Superior temporal gyrus (tissue), 1 donor: Measurements from ENCODE around the gene DNASE1.
"Not testable (repeated sequence)": the region's sequence is repeated elsewhere in the genome, so short reads cannot be mapped to it uniquely, and the experiment has no call there.

ENCODE experiments used
- DNase-seq: peaks from one replicate; pipeline ENCODE4 v3.0.0-alpha.2; 2016; ENCODE audit errors: extremely low spot score

The DNASE1 gene

GRCh38 chr16:3654249-3654991 lies at the start of gene DNASE1:
Gene DNASE1 (plus strand): TSS chr16:3654691. CDS start chr16:3655374, 683 bp downstream.
- DNase-seq: peak; percentile 46

- peak; percentile 18 for DNase-seq
Observed at GRCh38 chr16:3606441-3606840, 48.0 kb upstream of the DNASE1 start.

- DNase-seq: no peak
Observed at GRCh38 chr16:3607161-3607560, 47.3 kb upstream of the DNASE1 start.

GRCh38 chr16:3607634-3608033 lies 46.9 kb upstream of the DNASE1 start:
- no peak for DNase-seq

- no peak for DNase-seq
Observed at GRCh38 chr16:3608069-3608468, 46.4 kb upstream of the DNASE1 start.

GRCh38 chr16:3608976-3609375 lies 45.5 kb upstream of the DNASE1 start:
- DNase-seq: not testable (repeated sequence)

GRCh38 chr16:3609895-3610697 lies 44.4 kb upstream of the DNASE1 start:
- no peak for DNase-seq

- peak; percentile 29 for DNase-seq
Observed at GRCh38 chr16:3610698-3611145, 43.8 kb upstream of the DNASE1 start.

- peak; percentile 89 for DNase-seq
Observed at GRCh38 chr16:3611146-3611975, 43.1 kb upstream of the DNASE1 start, which contains the start of gene SLX4. Gene SLX4 (minus strand): TSS chr16:3611606. CDS start chr16:3608964, 2,642 bp downstream.

GRCh38 chr16:3612510-3613466 lies 41.7 kb upstream of the DNASE1 start:
- DNase-seq: no peak

GRCh38 chr16:3618769-3619141 lies 35.7 kb upstream of the DNASE1 start:
- no peak for DNase-seq

- DNase-seq: no peak
Observed at GRCh38 chr16:3623642-3624041, 30.8 kb upstream of the DNASE1 start.

GRCh38 chr16:3625331-3625730 lies 29.2 kb upstream of the DNASE1 start:
- DNase-seq: no peak

GRCh38 chr16:3625911-3626732 lies 28.4 kb upstream of the DNASE1 start:
- no peak for DNase-seq

- no peak for DNase-seq
Observed at GRCh38 chr16:3637371-3637923, 17.0 kb upstream of the DNASE1 start.

- no peak for DNase-seq
Observed at GRCh38 chr16:3638916-3639644, 15.4 kb upstream of the DNASE1 start.

GRCh38 chr16:3640207-3640606 lies 14.3 kb upstream of the DNASE1 start:
- no peak for DNase-seq

- DNase-seq: no peak
Observed at GRCh38 chr16:3640632-3641501, 13.6 kb upstream of the DNASE1 start.
